AG04450 (cell line): ENCODE measurements around the gene SLC24A4. TPM values are rescaled to one million over a fixed set of nuclear protein-coding genes. Genes with fewer than 3 reads are reported as not detected.

Experiments
- CTCF ChIA-PET: fragments of 300-600, 350-600 bp; formaldehyde crosslinking; extraction: SDS; loops from one replicate; lab custom pipeline; 2022; ENCODE audit warnings: antibody characterized with exemption, inconsistent platforms; lab: Charles Lee
- POLR2A ChIA-PET: fragments of 350-600 bp; formaldehyde crosslinking; extraction: SDS; loops from one replicate; lab custom pipeline; 2021; ENCODE audit warnings: antibody characterized with exemption, inconsistent platforms; lab: Yijun Ruan, JAX
- DNase-seq: peaks from one replicate; pipeline ENCODE4 v3.0.0-alpha.2; 2011; ENCODE audit warnings: low read depth, low spot score
- H3K27ac ChIP-seq: one replicate; pipeline ENCODE4 v1.5.1; 2012; ENCODE audit warnings: low read depth, low read length, control low read depth
- H3K27me3 ChIP-seq: one replicate; pipeline ENCODE4 v1.6.0; 2012; ENCODE audit warnings: low read length; ENCODE audit not compliant: control insufficient read depth, insufficient read depth
- H3K4me3 ChIP-seq: 2 replicates; pipeline ENCODE4 v1.5.1; 2011; ENCODE audit warnings: mild to moderate bottlenecking, low read depth, low read length, control low read depth
- H3K9me3 ChIP-seq: 2 replicates; pipeline ENCODE4 v1.5.1; 2012; ENCODE audit warnings: low read length; ENCODE audit not compliant: control insufficient read depth, insufficient read depth
- CTCF ChIP-seq: IDR thresholded peaks from 2 replicates; pipeline ENCODE4 v1.5.1; 2011; ENCODE audit warnings: low read depth, low read length, control low read depth, inconsistent platforms
- polyA plus RNA-seq: library from polyadenylated mRNA; depleted of rRNA; stranded (reverse); fragments of >200 nt; gene quantifications from 2 replicates; pipeline ENCODE4 v1.2.3, GENCODE V29; 2011

SLC24A4 gene
- polyA plus RNA-seq, 1 experiment, result not detected

DNA sequence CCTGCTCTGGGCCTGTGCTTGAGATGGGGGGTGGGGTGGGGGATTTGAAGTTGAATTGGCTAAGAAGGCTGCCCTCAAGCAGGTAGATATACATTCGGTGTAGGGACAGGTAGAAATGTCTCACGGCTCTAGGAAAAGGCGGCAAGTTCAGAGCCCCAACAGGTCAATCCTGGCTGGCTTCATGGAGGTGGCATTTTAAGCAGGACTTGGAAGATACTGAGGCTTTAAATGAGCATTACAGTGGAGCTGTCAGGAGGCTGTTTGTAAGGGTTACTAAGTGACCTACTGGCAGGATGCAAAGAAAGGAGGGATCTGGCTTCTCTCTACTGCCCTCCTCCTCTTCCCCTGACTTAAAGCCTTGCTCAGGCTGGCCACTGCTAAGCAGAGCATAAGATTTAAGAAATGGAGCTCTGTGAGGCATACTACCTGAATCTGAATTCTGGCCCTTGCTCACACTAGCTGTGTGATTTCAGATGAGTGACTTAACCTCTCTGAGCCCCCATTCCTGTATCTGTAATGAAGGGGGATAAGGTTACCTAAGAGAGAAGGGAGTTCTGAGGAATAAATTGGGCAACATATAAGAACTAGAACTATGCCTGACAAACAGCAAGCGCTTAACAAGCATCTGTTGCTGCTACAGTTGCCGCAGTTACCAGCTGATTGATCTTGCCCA, 61.6 kb downstream of the SLC24A4 start:
- CTCF ChIA-PET, result no interaction called here

DNA sequence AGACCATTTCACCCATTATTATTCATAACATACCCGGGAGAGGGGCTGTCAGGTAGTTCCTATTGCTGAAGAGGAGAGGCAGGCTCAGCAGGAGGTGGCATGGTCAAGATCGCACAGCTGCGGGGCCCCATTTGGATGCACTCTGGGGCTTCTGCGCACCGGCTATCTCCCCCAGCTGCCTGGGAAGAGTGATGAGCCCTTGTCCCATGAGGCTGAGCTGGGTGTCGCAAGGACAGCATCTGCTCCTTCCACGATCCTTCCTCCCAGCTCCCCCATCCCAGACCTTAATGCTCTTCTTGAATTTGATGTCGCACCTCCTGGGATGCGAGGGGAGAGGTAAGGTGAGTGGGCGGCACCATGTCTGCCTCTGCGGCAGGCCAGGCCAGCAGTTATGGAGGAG, 62.6 kb downstream of the SLC24A4 start:
- no peaks in the 10 kb centered on the region; the same call in 1 of the 2 replicates for H3K9me3 ChIP-seq
- no peak for TF ChIP-seq CTCF
- H3K27me3 ChIP-seq, result peaks cover 27% of the 10 kb centered on the region
- no peak overlapping the region for H3K4me3 ChIP-seq
- ChIA-PET POLR2A (no interaction called here), CTCF (no interaction called here)
- no peak overlapping the region for H3K27ac ChIP-seq
- DNase-seq, result no peak

More for the DNA sequence above, 61.6 kb downstream of the SLC24A4 start:
- POLR2A ChIA-PET, result no interaction called here
- TF ChIP-seq CTCF, result no peak
- no peak for DNase-seq
- H3K27ac ChIP-seq, result no peak overlapping the region
- H3K4me3 ChIP-seq, result no peak overlapping the region
- no peaks in the 10 kb centered on the region for H3K9me3 ChIP-seq
- peaks cover 29% of the 10 kb centered on the region for H3K27me3 ChIP-seq

GRCh38 chr14:92386165-92386564, 63.2 kb downstream of the SLC24A4 start:
- Histone ChIP-seq H3K4me3 (no peak overlapping the region), H3K27me3 (peaks cover 32% of the 10 kb centered on the region), H3K27ac (no peak overlapping the region), H3K9me3 (no peaks in the 10 kb centered on the region; the same call in 1 of the 2 replicates)
- DNase-seq, result no peak
- TF ChIP-seq CTCF, result no peak
- CTCF ChIA-PET, result no interaction called here
- POLR2A ChIA-PET, result no interaction called here

DNA sequence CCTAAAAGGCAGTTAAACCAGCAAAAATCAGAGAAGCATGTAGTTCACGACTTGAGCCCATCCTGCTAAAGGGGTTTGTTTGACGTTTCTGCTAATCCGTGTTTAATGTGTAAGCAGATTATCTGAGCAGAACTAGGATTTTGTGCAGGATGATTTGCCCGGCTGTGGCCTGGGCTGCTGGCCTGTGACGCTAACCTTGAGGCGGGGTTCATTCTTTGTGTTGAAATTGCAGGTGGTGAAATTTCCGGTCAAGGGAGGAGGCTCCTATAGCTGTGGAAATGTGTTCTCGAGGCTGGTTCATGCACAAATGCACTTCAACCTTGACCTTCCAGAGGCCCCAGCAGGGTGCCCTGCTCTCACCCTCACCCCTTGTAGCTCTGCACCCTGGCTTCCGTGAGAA, 63.7 kb downstream of the SLC24A4 start:
- ChIA-PET POLR2A (no interaction called here), CTCF (no interaction called here)
- Histone ChIP-seq H3K27me3 (peaks cover 35% of the 10 kb centered on the region), H3K4me3 (no peak overlapping the region), H3K27ac (no peak overlapping the region), H3K9me3 (no peaks in the 10 kb centered on the region; the same call in none of the 2 replicates)
- TF ChIP-seq CTCF, result no peak
- no peak for DNase-seq

- no peak overlapping the region for H3K27ac ChIP-seq
- POLR2A ChIA-PET, result no interaction called here
- no peak for DNase-seq
- no peak for TF ChIP-seq CTCF
- peaks cover 39% of the 10 kb centered on the region for H3K27me3 ChIP-seq
- CTCF ChIA-PET, result no interaction called here
- H3K9me3 ChIP-seq, result no peaks in the 10 kb centered on the region; the same call in none of the 2 replicates
- H3K4me3 ChIP-seq, result no peak overlapping the region
Observed at GRCh38 chr14:92387578-92387977, 64.6 kb downstream of the SLC24A4 start.
